ACHN (cell line): ENCODE data around the gene IFI35.
"Not testable (repeated sequence)": the region's sequence is repeated elsewhere in the genome, so short reads cannot be mapped to it uniquely, and the experiment has no call there.

Experiments
- DNase-seq: peaks from one replicate; pipeline ENCODE4 v3.0.0-alpha.2; 2015
- in situ Hi-C: cut with HindIII; loops from 2 replicates; pipeline ENCODE4 v1.10.0; 2017; ENCODE audit warnings: low sequenced_read_pairs, low pct_ligation_motif_present, low pct_unique_long_range_greater_than_20kb

IFI35 gene

DNA sequence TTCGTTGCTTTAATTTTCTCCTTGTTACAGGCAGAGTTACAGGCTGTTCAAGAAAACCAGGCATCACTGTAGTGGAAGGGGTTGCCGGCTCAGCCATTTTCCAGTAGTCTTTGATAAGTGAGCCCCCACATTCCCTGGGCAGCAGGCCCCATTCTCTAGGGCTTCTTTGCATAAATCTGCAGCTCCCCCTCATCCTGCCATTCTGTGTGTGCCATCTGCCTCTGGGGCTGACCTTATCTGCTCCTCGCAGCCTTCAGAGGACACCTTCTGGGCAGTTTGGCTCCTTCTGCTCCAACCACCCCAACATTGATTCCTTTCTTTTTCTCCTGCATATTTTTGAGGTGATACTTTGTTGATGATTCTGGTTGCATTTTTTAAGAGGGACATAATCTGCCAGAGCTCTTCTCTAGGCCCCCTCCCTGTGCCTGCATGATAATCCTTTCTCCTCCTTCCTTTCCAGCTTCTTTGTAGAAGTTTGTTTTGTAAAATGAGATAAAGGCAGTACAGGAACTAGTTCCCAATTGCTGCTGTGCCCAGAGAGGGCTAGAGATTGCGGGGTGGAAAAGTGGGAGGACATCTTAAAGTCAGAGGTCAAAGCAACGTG, 35.5 kb downstream of the IFI35 start:
- in situ Hi-C loops = no loop called here
- DNase-seq = no peak

DNA sequence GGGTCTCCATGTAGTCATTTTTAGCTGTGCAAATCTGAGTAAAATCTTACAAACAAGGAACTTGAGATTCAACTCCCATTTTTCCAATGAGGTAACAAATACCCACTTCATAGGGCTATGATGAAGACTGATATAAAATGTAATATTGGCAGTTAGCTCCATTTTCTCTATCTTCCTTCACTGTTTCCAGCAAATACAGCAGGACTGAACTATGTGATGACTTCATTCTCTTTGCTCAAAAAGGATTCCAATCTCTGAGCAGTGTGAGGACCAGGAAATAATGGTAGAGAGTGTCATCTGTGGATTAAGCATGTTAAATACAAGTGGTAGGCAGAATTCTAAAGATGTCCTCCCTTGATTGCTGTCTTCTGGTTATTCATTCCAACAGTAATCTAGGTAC, 36.7 kb downstream of the IFI35 start:
- in situ Hi-C loops = no loop called here
- no peak for DNase-seq

DNA sequence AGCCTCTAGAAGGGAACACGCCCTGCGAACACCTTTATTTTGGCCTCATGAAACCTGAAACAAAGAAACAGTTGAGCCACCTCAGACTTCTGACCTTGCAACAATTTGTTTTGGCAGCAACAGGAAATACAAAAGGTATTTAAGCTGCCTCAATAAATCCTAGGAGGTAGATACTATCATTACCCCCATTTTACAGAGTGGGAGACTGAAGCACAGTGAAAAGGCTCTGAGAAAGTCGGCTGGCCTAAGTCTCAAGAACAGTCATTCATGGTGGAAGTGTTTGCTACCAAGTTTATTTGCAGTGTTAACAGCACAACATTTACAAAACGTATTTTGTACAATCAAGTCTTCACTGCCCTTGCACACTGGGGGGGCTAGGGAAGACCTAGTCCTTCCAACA, 37.4 kb downstream of the IFI35 start:
- DNase-seq = no peak
- in situ Hi-C loops = no loop called here

DNA sequence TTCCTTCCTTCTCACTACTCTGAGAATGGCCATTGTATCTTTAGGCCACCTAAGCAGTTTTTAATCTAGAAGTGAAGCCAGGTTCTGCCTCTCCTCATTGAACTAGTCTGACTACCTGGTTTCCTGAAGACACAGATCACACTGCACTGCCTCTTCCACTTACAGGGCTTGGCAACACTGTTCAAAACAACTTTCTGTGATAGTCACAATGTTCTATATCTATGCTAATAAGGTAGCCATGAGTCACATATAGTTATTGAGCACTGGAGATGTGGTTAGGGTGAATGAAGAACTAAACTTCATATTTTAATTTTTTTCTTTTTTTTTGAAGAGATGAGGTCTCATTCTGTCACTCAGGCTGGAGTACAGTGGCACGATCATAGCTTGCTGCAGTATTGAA, 45.4 kb downstream of the IFI35 start:
- no peak for DNase-seq
- in situ Hi-C loops = no loop called here

DNA sequence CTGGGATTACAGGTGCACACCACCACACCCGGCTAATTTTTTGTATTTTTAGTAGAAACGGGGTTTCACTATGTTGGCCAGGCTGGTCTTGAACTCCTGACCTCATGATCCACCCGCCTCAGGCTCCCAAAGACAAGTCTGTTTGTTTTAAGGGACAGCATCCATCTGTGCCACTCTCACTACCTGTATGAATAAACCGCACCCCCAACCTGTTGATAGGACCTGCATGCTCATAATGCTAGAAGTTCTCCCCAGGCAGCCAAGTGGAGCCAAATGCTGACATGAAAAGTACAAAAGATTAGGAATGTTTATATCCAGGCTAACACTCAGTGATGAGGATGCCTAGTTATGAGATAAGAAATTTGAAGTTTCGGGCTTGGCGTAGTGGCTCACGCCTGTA, 46.4 kb downstream of the IFI35 start:
- DNase-seq, in situ Hi-C loops: not testable (repeated sequence)

DNA sequence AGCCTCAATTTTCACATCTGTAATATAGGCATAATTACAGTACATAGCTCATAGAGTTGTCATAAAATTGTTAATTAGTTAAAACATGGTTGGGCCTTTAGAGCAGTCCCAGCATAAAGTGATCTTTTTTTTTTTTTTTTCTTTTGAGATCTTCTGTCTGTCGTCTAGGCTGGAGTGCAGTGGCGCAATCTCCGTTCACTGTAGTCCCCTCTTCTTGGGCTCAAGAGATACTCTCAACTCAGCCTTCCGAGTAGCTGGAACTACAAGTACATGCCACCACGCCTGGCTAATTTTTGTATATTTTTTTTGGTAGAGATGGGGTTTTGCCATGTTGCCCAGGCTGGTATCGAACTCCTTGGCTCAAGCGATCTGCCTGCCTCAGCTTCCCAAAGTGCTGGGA, 49.5 kb downstream of the IFI35 start:
- no peak for DNase-seq
- in situ Hi-C loops = no loop called here

DNA sequence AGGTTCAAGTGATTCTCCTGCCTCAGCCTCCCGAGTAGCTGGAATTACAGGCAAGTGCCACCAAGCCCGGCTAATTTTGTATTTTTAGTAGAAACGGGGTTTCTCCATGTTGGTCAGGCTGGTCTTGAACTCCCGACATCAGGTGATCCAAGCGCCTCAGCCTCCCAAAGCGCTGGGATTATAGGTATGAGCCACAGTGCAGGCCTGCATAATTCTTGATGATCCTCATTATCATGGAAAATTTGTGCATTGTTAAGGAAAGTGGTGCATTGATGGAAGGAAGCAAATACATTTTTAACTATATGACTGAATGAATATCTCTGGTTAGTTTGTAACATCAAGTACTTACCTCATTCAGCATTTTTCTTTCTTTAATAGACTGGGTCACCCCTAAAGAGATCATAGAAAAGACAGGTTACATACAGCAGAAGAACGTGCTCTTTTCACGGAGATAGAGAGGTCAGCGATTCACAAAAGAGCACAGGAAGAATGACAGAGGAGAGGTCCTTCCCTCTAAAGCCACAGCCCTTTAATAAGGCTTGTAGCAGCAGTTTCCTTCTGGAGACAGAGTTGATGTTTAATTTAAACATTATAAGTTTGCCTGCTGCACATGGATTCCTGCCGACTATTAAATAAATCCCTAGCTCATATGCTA, 56.5 kb downstream of the IFI35 start:
- no peak for DNase-seq
- in situ Hi-C loops = no loop called here
